WERI-Rb-1 (cell line): ENCODE measurements around the gene SEC23B.
"Not testable (repeated sequence)": the region's sequence is repeated elsewhere in the genome, so short reads cannot be mapped to it uniquely, and the experiment has no call there.

Experiments
- DNase-seq: peaks from one replicate; pipeline ENCODE4 v3.0.0-alpha.2; 2020
- H3K27ac ChIP-seq: fragments of 250-450 bp; sonication (Bioruptor Pico); 2 replicates; pipeline ENCODE4 v1.5.1; 2020; ENCODE audit warnings: mild to moderate bottlenecking, moderate library complexity
- H3K27me3 ChIP-seq: fragments of 250-450 bp; sonication (Bioruptor Pico); 2 replicates; pipeline ENCODE4 v1.5.1; 2021; ENCODE audit warnings: mild to moderate bottlenecking, low read depth, moderate library complexity; ENCODE audit not compliant: insufficient read depth, severe bottlenecking
- H3K36me3 ChIP-seq: fragments of 250-450 bp; sonication (Bioruptor Pico); 2 replicates; pipeline ENCODE4 v1.5.1; 2020; ENCODE audit warnings: mild to moderate bottlenecking, moderate library complexity
- H3K4me3 ChIP-seq: 2 replicates; pipeline ENCODE4 v1.5.1; 2011; ENCODE audit warnings: low read depth, mild to moderate bottlenecking, control low read depth, low read length
- H3K9me3 ChIP-seq: fragments of 250-450 bp; sonication (Bioruptor Pico); 2 replicates; pipeline ENCODE4 v1.5.1; 2021; ENCODE audit warnings: mild to moderate bottlenecking, moderate library complexity; ENCODE audit not compliant: severe bottlenecking
- TF ChIP-seq, protein P1 (sequence below): IDR thresholded peaks from 2 replicates; pipeline ENCODE4 v1.5.1; 2011; ENCODE audit warnings: low read depth, mild to moderate bottlenecking, control low read depth, inconsistent platforms, low read length

The SEC23B gene

GRCh38 chr20:18514127-18514526, 6.4 kb downstream of the SEC23B start:
- Histone ChIP-seq H3K36me3 (peaks cover 61% of the 10 kb centered on the region), H3K27me3 (no peaks in the 10 kb centered on the region), H3K27ac (no peak overlapping the region), H3K4me3 (no peak overlapping the region), H3K9me3 (no peaks in the 10 kb centered on the region)
- TF ChIP-seq, protein P1, sequence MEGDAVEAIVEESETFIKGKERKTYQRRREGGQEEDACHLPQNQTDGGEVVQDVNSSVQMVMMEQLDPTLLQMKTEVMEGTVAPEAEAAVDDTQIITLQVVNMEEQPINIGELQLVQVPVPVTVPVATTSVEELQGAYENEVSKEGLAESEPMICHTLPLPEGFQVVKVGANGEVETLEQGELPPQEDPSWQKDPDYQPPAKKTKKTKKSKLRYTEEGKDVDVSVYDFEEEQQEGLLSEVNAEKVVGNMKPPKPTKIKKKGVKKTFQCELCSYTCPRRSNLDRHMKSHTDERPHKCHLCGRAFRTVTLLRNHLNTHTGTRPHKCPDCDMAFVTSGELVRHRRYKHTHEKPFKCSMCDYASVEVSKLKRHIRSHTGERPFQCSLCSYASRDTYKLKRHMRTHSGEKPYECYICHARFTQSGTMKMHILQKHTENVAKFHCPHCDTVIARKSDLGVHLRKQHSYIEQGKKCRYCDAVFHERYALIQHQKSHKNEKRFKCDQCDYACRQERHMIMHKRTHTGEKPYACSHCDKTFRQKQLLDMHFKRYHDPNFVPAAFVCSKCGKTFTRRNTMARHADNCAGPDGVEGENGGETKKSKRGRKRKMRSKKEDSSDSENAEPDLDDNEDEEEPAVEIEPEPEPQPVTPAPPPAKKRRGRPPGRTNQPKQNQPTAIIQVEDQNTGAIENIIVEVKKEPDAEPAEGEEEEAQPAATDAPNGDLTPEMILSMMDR = no peak
- DNase-seq = no peak

DNA sequence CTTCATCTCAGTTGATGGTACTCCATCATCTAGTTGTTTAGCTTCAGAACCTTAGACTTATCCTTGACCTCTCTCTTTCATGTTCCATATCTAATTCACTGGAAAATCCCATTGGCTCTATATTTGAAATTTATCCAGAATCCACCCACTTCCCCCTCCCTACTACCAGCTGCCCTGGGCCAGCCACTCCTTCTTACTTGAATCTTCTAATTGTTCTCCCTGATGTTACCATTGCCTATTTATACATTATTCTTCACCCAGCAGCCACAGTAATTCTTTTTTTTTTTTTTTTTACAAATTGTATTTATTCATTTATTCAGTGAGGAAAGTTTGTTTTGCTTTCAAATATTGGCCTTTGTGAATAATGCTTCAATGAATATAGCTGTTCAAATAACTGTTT, 8.2 kb downstream of the SEC23B start:
- Histone ChIP-seq H3K4me3 (no peak overlapping the region), H3K27me3 (no peaks in the 10 kb centered on the region), H3K36me3 (peaks cover 46% of the 10 kb centered on the region), H3K27ac (no peak overlapping the region), H3K9me3 (no peaks in the 10 kb centered on the region)
- TF ChIP-seq, protein P1 = no peak
- no peak for DNase-seq

GRCh38 chr20:18522066-18522465, 14.3 kb downstream of the SEC23B start:
- peaks cover 32% of the 10 kb centered on the region for H3K36me3 ChIP-seq
- H3K4me3 ChIP-seq, H3K27ac ChIP-seq, DNase-seq, H3K9me3 ChIP-seq, H3K27me3 ChIP-seq: not testable (repeated sequence)

- Histone ChIP-seq H3K36me3 (peaks cover 42% of the 10 kb centered on the region), H3K27me3 (no peaks in the 10 kb centered on the region), H3K27ac (no peak overlapping the region), H3K9me3 (no peaks in the 10 kb centered on the region), H3K4me3 (no peak overlapping the region)
- TF ChIP-seq, protein P1 = no peak
- no peak for DNase-seq
These were observed 15.3 kb downstream of the SEC23B start for GRCh38 chr20:18523066-18523465.

DNA sequence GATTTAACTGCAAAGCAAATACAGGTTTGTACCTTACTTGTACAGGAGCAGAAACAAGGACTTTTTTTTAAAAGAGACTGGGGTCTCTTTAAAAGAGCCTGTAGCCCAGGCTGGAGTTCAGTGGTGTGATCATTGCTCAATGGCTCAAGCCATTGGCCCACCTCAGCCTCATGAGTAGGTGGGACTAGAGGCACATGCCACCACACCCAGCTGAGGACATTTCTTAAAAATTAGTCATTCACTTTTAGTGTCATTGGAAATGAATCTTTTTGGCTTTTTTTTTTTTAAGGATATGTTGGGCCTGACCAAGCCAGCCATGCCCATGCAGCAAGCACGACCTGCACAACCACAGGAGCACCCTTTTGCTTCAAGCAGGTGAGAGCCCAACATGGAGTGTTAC, 16.9 kb downstream of the SEC23B start:
- no peak for DNase-seq
- Histone ChIP-seq H3K9me3 (no peaks in the 10 kb centered on the region), H3K36me3 (peaks cover 58% of the 10 kb centered on the region), H3K27me3 (no peaks in the 10 kb centered on the region), H3K27ac (no peak overlapping the region), H3K4me3 (no peak overlapping the region)
- TF ChIP-seq, protein P1 = no peak

GRCh38 chr20:18526761-18527160, 19.0 kb downstream of the SEC23B start:
- DNase-seq, H3K9me3 ChIP-seq, H3K27ac ChIP-seq, H3K4me3 ChIP-seq, H3K27me3 ChIP-seq: not testable (repeated sequence)
- H3K36me3 ChIP-seq = peaks cover 70% of the 10 kb centered on the region

- no peak for DNase-seq
- H3K36me3 ChIP-seq = peaks cover 76% of the 10 kb centered on the region
- TF ChIP-seq, protein P1 = no peak
- H3K27me3 ChIP-seq = no peaks in the 10 kb centered on the region
- no peaks in the 10 kb centered on the region for H3K9me3 ChIP-seq
- no peak overlapping the region for H3K27ac ChIP-seq
- H3K4me3 ChIP-seq = no peak overlapping the region
These were observed 19.6 kb downstream of the SEC23B start for GRCh38 chr20:18527339-18527738.
